Gastroesophageal sphincter (tissue), 4 donors: ENCODE data around the gene DCTPP1. TPM values are rescaled to one million over a fixed set of nuclear protein-coding genes. Genes with fewer than 3 reads are reported as not detected.
A peak's percentile ranks its signal among the peaks of the same experiment; 100 is the strongest.

ENCODE experiments used
- ATAC-seq: fragments of 150-250 bp; one replicate; pipeline ENCODE4 v1.9.1; 2016; ENCODE audit warnings: mild to moderate bottlenecking, moderate library complexity
- H3K27ac ChIP-seq, 4 donors: fragments of 200-600 bp; sonication (generic) in 3 of 4; 1 replicate in 3 of 4; 2 replicates in 1 of 4; pipeline ENCODE4 v1.5.1; 2016 to 2019
- H3K27me3 ChIP-seq: fragments of 200-600 bp; sonication (generic); one replicate; pipeline ENCODE4 v1.5.1; 2019
- H3K36me3 ChIP-seq, 2 donors: fragments of 200-600 bp; sonication (generic); one replicate each; pipeline ENCODE4 v1.5.1; 2019; ENCODE audit warnings: control low read depth in 1 of 2
- H3K4me1 ChIP-seq, 3 donors: fragments of 200-600 bp; sonication (generic); 1 replicate in 2 of 3; 2 replicates in 1 of 3; pipeline ENCODE4 v1.5.1; 2016 to 2019; ENCODE audit warnings: control low read depth in 2 of 3
- H3K4me3 ChIP-seq, 2 donors: fragments of 200-600 bp; sonication (generic); one replicate each; pipeline ENCODE4 v1.5.1; 2019; ENCODE audit warnings: mild to moderate bottlenecking in 1 of 2, moderate library complexity in 1 of 2
- H3K9me3 ChIP-seq, 3 donors: fragments of 200-600 bp; sonication (generic); one replicate each; pipeline ENCODE4 v1.5.1; 2017 to 2019; ENCODE audit warnings: control low read depth in 2 of 3
- EP300 ChIP-seq: sonication (generic); formaldehyde crosslinking; IDR thresholded peaks from one replicate; pipeline ENCODE4 v1.6.1; 2017; ENCODE audit warnings: antibody characterized with exemption, mild to moderate bottlenecking
- POLR2A ChIP-seq, 2 donors: fragments of 450-650 bp; IDR thresholded peaks; one replicate each; pipeline ENCODE4 v1.6.1; 2017; ENCODE audit warnings: antibody characterized with exemption in 2 of 2, mild to moderate bottlenecking in 2 of 2, moderate library complexity in 1 of 2
- POLR2AphosphoS5 ChIP-seq: sonication (generic); formaldehyde crosslinking; IDR thresholded peaks from one replicate; pipeline ENCODE4 v1.6.1; 2017; ENCODE audit warnings: antibody characterized with exemption
- WGBS, 2 donors: methylation state at CpG; one replicate each; pipeline ENCODE4 v1.1.5; 2018; ENCODE audit warnings: low coverage in 1 of 2; 5-methylcytosine and 5-hydroxymethylcytosine counted together
- total RNA-seq, 4 donors: library from RNA; depleted of rRNA; stranded (reverse); fragments of >200 nt; gene quantifications; one replicate each; pipeline ENCODE4 v1.1.0, GENCODE V29; 2016
- TF ChIP-seq, protein P1 (sequence below), 4 experiments: fragments of 200-600 bp in 2 of 4; fragments of 450-650 bp in 2 of 4; sonication (generic) in 1 of 4; IDR thresholded peaks; one replicate each; pipeline ENCODE4 v1.5.1; 2017 to 2019; ENCODE audit warnings: antibody characterized with exemption in 4 of 4, mild to moderate bottlenecking in 2 of 4, moderate library complexity in 2 of 4

The DCTPP1 gene
- total RNA-seq, 4 donors from 2014 or later = 10.9 to 17.4 (median 13.8) TPM

DNA sequence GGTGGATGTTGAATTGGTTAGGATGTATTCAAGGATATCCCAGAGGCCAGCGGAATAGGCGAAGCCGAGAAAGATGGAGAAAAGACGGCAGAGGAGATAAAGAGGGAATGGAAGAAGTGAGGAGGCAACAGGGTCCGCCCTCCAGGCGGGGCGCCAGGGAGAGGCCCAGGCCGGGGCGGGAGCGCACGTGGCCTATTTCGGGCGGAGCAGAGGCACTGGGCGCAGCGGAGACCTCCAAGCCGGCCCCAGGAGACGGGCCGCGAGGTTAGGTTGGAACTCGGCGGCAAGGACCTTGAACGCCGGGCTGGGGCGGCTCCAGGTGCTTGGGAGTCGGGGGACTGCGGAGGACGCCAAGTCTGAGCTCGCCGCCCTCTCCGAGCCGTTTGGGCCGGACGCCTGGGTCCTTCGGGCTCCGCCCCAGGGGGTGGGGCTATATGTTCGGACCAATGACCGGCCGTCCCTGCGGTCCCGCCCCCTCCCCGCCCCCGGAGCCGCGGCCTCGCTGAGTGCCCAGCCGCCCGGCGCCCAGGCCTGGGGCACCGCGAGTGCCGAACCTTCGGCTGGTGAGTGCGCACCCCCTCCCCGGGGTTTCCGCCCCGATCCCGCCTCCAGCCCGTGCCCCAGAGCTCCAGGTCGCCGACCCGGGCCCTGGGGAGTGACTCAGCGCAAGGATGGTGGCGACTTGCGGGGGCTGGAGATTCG is 22.6 kb downstream of the DCTPP1 start, which contains the start of gene ZNF771:
ZNF771 (plus strand) TSS at position 505 of the 702 bp plus-strand sequence. CDS start 448 bp downstream, outside the sequence.
- ATAC-seq = peak; percentile 98
- Histone ChIP-seq H3K9me3 (no peaks in the 10 kb centered on the region), H3K36me3 (peaks cover 0 to 11% of the 10 kb centered on the region in 2 donors), H3K4me3 (peak within 1 kb of the TSS; percentile 67 to 82), H3K4me1 (peaks cover 0 to 39% (median 14%) of the 10 kb centered on the region in 3 donors), H3K27ac (peak within 1 kb of the TSS; percentile 87 to 98 (median 90)), H3K27me3 (no peaks in the 10 kb centered on the region)
- WGBS, 2 donors = 0% methylated on average over 21 to 32 of the region's 65 CpGs
- TF ChIP-seq POLR2AphosphoS5 = peak; percentile 67
- no peak for TF ChIP-seq EP300
- peak; percentile 67 to 72 for TF ChIP-seq POLR2A (IDR thresholded peaks at IDR 0.05)
- TF ChIP-seq, protein P1, sequence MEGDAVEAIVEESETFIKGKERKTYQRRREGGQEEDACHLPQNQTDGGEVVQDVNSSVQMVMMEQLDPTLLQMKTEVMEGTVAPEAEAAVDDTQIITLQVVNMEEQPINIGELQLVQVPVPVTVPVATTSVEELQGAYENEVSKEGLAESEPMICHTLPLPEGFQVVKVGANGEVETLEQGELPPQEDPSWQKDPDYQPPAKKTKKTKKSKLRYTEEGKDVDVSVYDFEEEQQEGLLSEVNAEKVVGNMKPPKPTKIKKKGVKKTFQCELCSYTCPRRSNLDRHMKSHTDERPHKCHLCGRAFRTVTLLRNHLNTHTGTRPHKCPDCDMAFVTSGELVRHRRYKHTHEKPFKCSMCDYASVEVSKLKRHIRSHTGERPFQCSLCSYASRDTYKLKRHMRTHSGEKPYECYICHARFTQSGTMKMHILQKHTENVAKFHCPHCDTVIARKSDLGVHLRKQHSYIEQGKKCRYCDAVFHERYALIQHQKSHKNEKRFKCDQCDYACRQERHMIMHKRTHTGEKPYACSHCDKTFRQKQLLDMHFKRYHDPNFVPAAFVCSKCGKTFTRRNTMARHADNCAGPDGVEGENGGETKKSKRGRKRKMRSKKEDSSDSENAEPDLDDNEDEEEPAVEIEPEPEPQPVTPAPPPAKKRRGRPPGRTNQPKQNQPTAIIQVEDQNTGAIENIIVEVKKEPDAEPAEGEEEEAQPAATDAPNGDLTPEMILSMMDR (IDR thresholded peaks at IDR 0.05) = peak in 1 of 4 experiments; percentile 12

DNA sequence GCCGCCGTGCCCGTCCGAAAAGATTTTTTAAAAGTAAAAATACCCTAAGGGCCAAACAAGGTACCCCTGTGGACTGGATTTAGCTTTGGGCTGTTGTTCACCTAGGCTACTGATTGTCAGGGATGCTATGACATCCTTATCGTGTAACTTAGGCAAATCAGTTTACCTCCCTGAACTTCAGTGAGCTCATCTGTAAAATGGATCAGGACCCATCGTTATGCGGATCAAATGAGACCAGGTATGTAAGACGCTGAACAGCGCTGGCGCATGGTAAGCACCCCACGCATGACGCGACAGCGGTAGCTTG is 23.1 kb downstream of the DCTPP1 start:
- Histone ChIP-seq H3K9me3 (no peaks in the 10 kb centered on the region), H3K4me1 (peaks cover 0 to 39% (median 14%) of the 10 kb centered on the region in 3 donors), H3K27me3 (no peaks in the 10 kb centered on the region), H3K36me3 (peaks cover 0 to 6% of the 10 kb centered on the region in 2 donors), H3K27ac (peak overlapping the region; percentile 87 to 98 (median 90)), H3K4me3 (peak overlapping the region; percentile 67 to 82)
- no peak for ATAC-seq
- TF ChIP-seq POLR2A (IDR thresholded peaks at IDR 0.05) = no peak
- no peak for TF ChIP-seq EP300
- TF ChIP-seq, protein P1 (IDR thresholded peaks at IDR 0.05) = no peak
- TF ChIP-seq POLR2AphosphoS5 = no peak
- 13 to 17% methylated on average over 10 to 12 of the region's 14 CpGs for WGBS, 2 donors

DNA sequence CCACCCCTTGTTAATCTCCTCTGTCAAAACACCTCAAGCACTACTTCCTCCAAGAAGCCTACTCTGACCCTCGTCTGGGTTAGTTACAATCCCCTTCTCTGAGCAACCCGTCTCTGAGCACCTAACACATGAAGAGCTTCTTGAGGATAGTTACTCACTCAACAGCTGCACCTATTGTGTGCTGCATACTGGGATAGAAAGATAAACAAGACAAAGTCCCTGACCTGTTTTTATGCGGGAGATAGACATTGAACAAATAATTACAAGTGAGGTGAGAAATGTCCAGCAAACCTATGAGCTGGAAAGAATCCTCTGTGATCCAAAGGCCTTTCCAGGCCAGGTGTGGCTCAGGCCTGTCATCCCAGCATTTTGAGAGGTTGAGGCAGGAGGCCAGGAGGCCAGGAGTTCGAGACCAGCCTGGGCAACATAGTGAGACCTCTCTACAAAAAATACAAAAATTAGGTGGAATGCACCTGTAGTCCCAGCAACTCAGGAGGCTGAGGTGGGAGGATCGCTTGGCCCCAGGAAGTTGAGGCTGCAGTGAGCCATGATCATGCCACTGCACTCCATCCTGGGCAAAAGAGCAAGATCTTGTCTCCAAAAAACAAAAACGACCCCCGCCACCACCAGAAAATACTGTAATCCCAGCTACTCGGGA is 27.9 kb downstream of the DCTPP1 start:
- WGBS, 2 donors = 64 to 76% methylated on average over 5 to 6 of the region's 8 CpGs
- Histone ChIP-seq H3K4me3 (no peak overlapping the region), H3K9me3 (no peaks in the 10 kb centered on the region), H3K4me1 (peaks cover 0 to 48% (median 3%) of the 10 kb centered on the region in 3 donors), H3K27me3 (no peaks in the 10 kb centered on the region), H3K36me3 (peaks cover 0 to 20% of the 10 kb centered on the region in 2 donors), H3K27ac (peak overlapping the region in 1 of 4 donors; percentile 95)
- no peak for ATAC-seq
- TF ChIP-seq POLR2A (IDR thresholded peaks at IDR 0.05) = no peak
- TF ChIP-seq, protein P1 (IDR thresholded peaks at IDR 0.05) = no peak

DNA sequence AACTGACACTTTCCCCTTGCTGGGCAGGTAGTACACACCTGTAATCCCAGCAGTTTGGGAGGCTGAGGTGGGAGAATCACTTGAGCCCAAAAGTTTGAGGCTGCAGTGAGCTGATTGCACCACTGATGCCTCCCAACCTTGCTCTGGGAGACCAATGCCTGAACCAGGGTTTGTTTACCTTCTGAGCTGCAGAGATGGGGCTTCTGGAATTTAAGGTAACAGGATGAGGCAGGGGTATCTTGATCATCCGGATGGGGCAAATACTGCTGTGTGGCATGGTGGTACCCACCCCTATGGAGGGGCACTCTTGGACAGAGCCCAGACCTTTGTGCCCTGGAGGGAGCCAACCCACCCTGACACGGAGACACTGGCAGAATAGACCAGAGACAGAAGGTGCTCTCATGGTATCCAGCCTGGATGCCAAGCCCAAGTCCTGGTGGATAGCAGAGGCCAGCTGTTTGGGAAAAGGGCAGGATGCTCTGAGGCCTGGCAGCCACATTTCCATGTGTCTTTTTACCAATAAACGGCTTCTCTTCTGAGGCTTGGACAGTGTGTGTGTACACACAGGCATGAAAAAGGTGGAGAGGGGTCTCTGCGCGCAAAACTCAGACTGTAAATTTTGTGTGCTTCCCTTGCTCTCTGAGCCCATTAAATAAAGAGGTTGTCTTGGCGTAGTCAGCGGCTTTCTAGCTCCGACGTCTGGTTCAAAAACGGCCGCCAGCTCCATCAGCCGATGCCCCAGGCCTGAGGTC is 30.2 kb downstream of the DCTPP1 start:
- ATAC-seq = no peak
- no peak for TF ChIP-seq POLR2AphosphoS5
- TF ChIP-seq EP300 = no peak
- no peak for TF ChIP-seq POLR2A (IDR thresholded peaks at IDR 0.05)
- TF ChIP-seq, protein P1 (IDR thresholded peaks at IDR 0.05) = no peak
- 33% methylated on average over 4 of the region's 12 CpGs; no CpG with 5 or more reads in 1 of the 2 donors for WGBS, 2 donors
- Histone ChIP-seq H3K4me3 (peak overlapping the region; percentile 64 to 77), H3K27ac (peak overlapping the region; percentile 76 to 95 (median 86)), H3K4me1 (peaks cover 0 to 60% (median 6%) of the 10 kb centered on the region in 3 donors), H3K36me3 (peaks cover 0 to 20% of the 10 kb centered on the region in 2 donors), H3K27me3 (no peaks in the 10 kb centered on the region), H3K9me3 (no peaks in the 10 kb centered on the region)
